NCI-H748 (cell line): ENCODE results near the gene SULT4A1.

Experiments used
- DNase-seq: peaks from one replicate; lab custom pipeline; 2025; ENCODE audit not compliant: unreplicated experiment; lab: John Stamatoyannopoulos, UW

SULT4A1 gene

DNA sequence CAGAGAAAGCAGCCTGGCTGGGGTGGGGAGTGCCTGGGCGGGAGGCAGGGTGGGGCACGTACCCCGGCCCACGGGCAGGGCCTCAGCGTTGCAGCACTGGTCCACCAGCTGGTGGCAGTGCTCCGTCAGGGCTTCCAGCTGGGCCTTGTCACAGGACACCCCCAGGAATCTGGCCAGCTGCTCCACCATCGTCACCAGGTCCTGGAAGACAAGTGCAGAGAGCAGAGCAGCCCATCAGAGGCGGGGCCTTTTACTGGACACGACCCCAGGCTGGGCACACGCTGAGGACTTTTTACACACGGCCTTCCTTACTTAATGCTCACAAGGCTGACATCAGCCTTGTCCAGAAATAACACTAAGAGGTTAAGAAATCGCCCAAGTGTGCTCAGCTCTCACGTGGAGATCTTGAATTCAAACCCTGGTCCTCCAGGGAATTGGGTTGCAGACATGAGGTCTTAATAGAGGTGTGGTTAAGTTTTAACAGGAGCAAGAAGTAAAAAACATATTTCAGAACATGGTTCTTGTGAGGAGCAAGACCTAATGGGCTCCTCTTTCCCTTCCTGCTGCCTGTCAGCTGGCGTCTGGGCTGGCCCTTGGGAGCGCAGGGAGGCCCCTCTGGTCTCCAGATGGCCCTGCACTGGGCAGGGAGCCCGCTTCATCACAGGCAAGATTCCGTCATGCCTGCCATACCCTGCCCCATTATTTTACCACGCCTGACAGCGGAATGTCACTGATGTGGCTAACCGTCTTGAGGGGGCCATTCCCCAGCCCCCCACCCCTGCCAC, 33.1 kb downstream of the SULT4A1 start:
- no peak for DNase-seq

DNA sequence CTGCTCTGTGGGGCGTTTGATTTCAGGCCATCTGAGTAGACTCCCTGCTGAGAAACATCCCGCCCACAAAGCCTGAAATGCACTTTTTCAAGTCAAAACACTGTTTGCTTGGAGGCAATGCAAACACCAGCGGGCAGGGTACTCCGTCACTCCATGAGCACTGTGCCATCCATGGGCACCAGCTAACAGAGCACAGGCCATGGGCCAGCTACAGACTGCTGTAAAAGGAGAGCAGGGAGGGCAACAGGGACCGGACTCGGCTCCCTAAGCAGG, 33.7 kb downstream of the SULT4A1 start:
- DNase-seq: no peak

DNA sequence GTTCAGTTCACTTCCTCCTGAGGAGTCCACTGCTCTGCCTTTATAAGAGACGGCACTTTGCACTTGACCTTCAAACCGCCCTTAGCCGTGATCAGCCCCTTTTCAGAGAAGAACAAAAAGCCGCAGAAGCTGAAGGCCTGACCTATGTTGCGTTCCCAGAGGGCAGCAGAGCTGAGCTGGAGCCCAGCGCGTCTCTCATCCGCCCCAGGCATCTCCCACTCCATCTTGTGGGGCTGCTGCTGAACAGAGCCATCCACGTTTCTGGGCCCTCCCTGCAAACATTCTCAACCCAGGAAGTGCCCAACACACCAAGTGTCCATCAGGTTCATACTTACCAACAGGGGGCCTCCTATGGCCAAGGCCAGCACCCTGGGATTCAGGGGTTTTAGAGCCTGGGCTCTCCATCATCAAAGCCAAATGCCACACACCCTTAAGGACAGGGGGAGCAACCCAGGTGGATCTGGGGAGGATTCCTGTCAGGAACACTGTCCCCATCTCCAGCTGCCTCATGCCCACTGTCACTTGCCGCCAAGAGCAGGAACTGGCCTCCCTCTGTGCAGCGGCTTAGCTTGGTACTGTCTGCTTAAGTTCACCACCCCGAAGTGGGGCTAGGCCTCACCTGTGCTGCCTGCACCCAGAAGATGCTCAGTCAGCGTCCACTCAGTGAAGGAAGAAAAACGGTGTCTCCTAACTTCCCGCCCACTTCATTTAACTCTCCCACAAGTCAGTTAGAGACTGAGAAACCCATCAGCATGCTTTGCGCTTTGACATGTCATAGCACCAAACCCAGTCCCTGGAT, 34.2 kb downstream of the SULT4A1 start:
- no peak for DNase-seq

DNA sequence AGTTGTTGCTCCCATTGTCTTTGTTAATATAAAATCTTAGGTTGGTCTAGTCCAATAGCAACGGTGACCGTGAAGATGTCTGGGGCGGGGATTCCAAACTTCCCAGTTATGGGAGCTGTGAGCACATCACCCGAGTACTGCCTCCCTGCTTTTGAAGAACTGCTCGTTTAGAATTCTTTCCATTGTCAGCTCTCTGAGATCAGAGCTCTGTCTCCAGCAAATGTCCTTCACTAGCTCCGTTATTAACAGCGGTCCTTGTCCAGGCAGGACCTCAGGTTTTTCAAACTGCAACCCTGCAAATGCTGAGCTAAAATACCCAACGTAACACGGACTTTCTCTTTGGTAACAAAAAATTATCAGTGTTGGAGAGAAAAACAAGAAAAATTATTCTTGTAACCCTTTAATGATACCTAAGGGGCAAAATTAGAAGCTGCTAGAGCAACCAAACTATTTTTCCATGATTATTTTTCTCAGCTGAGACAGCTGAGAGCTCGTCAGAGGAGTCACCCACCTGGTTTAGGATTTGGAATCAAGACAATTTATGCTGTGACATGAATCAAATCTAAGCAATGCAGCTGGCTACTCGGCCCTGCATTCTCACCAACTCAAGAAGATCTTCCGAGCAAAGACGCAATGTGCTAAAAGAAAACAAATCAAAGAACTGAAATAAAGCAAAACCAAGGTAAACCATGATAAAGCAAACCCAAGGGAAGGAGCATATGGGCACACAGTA, 35.1 kb downstream of the SULT4A1 start:
- no peak for DNase-seq

DNA sequence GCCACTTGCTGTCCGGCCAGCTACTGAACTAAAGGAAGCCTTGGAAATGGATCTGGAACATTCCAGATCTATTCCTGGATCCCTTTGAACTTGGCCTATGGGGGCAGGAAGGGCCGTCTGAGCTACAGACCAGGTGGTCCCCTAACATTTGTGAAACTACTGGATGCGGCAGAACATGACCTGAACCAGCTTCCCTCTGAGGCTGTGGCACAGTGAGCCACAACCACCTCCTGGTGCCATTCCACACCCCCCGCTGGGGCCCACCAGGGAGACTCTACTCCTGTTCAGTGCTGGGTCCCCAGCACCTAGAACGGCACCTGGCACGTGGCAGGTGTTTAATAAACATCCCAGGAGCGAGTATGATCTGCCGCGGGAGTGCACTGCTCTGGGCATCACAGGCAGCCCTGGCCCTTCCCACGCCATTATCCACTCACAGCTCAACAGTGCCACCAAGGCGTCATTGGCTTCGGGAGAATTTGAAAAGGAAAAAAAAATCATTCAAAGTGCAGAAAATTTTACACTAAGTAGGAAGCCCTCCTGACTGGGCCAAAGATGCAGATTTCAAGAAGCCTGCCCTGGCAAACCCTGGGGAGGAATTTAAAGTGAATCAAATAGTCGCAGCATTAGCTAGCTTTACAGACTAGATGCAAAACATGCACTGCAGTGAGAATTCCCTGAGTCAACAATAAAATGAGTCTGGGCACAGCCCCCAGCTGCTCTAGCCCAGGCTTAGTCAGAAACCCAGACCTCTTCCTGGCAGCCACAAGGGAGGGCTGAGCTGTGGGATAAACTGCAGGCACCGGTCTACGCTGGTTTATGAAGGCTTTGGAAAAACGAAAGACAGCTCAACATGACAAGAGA, 35.9 kb downstream of the SULT4A1 start:
- DNase-seq: no peak

DNA sequence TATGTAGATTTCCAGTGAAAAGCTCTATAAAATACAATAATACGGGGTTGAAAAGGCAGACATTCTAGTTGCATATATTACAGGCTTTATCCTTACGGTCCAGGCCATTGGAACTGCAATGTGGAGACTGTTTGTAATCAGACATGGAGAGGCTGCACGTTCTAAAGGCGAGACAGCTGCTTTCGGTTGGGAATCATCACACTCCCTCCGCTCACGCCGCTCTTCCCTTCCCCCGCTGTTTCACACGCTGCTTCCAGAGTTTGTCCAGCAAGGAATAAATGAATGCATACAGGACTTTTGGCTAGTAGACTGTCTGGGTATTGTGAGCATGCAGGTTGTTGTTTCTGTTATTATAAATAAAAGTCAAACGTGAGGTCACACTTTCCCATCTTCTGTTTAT, 36.7 kb downstream of the SULT4A1 start:
- no peak for DNase-seq

DNA sequence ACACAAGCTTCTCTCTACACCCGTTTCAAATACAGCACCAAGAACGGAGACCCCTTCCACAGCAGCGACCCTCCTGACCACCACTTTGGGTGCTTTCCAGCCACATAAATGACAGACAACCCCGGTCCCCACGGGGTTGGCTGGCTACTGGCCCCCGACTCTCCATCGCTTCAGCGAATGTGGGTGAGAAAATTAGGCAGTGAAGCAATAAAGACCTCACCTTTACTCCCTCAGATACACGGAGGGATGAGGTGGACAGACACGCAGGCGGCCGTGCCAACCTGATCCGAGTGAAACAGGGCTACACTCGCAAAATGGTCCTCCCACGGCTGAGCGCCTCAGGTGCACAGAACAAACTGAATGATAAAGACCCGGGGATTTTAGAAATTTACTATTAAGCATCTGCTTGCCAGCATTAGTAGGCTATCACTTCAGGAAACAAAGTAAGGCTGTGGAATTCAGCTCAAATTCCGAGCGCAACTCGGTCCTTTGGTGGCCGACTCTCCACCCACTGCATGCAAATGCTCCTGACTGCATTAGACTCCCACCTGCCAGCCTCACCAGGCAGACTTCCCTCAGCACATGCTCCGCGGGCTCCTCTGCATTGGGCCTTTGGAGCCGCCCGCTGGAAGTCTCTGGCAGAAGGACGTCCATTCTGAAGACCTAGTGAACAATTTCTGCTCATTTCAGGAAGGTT, 37.4 kb downstream of the SULT4A1 start:
- no peak for DNase-seq

DNA sequence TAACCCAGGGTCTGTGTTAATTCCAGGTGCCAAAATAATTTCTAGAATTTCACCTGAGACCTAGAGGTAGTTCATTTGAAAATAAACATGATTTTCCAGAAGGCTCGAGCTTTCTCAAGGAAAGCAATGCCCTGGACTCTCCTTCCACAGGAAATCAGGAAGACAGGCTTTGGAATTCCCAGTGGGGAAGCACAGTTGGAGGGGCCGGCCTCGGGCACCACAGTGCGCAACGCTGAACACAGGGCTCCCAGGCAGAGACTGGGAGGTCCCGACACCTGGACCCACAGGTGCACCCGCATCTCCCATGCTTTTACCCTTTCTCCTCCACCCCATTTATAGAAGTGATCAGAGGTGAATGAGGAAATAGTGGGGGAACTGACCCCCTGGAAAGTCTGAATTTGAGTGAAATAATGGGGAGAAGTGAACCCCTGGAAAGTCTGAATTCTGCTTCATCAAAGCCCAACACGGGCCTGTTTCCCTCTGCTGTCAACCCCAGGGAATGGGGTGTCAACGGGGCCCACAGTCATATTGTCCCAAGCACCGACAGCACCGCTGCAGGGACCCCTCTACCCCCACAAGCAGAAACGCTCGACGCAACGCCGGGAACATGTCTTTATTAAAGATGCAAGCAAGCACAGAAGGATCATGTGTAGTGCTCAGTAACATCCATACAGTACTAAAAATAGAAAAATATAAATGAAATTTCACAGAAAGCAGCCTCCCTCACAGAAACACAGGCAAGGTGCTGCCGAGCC, 38.2 kb downstream of the SULT4A1 start:
- DNase-seq: no peak

DNA sequence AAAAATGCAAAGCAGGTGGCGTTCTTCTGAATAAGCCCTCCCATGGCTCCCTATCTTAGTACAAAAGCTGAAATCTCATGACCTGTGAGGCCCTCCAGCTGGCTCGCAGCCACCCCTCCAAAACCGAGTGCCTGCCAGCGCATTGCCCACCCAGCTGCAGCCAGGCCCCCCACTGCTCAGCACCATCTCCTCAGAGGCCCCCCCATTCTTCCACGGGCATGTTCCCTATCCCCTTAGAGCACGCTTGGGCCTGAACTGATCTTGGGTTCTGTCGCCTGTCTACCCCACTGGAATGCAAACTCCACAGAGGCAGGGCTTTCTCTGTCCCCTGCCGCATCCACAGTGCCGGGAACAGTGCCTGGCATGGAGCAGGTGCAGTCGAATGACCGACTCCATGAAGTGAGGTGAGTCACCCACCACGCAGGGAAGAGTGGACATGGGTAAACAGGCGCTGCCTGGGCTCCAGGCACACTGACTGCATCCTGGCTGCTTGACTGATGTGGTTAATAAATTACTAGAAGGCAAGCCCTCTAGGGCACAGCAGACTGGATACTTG, 38.9 kb downstream of the SULT4A1 start:
- DNase-seq: no peak

DNA sequence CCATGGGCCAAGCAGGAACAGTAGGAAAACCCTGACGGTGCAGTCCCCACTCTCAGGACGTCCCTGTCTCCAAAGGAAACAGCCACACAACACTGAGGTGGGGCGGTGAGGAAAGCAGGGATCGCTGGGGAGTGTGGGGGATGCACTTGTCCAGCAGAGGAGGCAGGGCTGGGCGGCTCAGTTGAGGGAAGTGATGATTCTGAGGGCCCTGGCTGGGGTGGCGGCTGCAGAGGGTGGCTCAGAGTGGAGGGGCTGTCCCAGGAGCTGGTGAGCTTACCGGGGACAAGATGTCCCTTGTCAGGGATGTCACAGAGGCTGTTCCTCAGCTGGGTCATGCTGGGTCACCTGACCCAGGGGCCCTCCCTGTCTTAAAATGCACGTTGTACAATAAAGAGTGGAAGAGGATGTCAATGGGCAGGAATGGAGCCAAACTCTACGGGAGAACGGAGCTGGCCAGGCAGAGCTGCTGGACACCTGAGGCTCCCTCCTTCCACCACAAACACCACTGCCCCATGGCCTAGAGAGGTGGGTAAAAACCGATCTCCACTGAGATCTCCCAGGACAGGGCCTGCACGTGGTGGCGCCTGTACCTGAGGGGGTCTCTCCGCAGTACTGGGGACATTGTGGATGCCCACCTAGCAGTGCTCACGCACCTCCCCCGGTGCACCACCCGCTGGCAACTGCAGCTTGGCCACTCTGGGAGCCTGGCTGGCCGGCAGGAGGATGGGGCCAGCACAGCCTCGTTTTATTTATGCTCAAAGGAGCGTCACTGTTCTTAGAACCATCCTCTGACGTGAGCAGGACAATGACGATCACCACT, 40.5 kb downstream of the SULT4A1 start:
- no peak for DNase-seq

DNA sequence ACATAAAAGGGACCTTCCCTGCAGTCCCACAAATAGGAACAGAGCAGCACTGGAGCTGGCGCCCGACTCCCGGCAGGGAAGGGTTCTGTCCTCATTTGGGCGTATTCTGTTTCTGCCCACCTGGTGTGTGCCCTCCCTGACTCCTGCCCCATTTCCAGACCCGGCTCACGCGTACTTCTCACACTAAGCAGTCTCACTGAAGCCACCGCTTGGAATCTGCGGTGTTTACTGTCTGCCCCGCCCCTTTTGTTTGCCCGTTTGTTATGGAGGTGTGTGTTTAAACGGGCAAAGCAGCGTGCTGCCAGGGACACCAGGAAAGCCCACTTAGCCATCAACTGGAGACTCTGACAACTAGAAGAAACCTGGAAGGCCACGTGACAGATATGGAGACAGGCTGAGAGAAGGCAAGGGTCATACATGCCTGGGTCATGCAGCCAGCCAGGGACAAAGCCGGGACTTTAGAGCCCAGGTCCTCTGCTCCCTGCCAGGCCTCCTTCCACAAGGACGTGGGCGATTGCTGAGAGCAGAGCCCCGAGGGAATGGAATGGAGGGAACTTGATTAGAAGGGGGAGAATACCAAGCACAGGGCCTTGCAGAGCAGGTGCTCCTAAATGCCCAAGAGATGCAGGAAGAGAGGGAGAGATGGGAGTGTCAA, 41.5 kb downstream of the SULT4A1 start:
- peak; percentile 81 for DNase-seq

DNA sequence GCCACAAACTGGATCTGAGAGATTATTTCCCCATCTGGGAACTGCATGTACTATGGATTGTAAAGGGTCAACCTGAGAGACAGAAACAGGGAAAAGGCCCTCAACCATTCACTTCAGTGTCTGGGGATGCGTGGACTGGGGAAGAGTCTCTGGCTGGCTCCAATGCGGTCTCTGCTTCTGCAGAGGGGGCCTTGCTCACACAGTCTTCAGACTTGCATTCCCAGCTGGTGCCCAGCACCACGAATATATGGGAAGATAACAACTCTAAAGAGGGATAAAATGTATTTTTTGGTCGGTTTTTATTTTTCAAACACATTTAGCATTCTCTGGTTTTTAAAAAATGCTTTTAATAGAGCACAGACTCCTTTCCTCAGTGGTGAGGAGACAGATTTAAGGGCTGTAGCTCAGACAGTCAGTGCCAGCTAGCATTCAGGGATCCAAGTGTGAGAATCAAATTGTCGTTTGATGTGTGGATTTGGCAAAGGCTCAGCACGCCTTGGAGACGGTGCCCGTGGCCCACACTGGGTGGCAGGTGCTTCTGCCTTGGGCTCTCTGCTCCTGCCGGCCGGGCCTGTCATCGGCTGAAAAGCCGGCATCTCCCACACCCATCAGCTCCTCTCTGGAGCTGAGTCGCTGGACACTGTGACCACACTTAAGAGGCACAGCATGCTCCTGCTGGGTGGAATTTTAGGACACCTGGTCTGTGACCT, 42.2 kb downstream of the SULT4A1 start:
- no peak for DNase-seq

DNA sequence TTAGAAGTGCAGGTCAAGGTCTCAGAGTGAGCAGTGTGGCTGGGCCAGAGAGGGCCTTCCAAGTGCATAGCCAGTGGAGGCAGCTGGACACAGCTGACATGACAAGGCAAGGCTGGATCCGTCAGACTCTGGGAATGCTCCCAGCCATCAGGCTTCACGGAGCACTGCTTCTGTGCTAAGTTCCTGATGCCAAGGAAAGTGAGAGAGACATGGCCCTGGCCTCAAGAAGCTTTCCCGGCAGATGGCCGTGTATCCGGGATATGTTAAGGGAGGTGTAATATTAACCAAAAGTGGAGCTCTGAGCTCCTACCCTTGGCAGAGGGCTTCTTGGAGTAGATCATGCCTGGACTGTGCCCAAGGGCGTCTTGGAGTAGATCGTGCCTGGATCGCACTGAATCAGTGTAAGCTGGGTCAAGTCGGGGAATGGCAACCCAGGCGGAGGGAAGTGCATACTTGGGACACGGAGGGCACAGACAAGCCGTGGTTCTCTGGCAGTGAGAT, 42.8 kb downstream of the SULT4A1 start:
- no peak for DNase-seq

DNA sequence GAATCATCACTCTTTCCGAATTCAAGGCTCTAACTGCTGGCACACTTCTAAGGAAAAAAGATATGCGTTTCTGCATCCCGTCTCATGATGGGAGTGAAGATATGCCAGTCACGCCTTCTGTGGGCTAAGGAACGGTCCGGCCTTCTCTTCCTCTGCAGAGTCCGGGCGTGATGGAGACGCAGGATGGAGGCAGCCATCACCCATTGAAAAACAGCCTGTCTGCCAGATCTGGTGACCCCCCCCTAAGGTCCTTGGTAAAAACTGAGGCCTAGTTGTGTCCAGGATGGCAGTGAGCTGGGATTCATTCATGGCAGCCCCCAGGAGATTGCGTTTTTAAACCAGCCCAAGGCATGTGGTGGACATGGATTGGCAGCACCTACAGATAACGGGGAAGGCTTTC, 43.3 kb downstream of the SULT4A1 start:
- no peak for DNase-seq

DNA sequence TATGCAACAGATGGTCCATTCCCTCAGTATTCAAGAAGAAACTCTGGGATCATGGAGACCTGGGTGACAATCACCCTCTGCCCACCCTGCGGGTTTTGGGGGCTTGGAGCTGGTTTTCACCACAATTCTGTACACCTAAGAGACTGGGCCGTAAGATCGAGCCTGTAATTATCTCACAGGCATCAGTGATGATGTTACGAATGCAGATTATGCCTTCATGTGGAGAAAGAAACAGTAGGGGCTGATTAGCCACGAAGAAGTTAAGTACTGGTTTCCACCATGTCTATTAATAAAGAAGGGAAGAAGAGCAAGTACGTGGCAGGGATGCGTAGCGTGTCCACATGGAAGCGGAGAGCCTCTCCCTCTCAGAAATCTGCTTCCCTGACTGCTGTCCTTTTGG, 44.9 kb downstream of the SULT4A1 start:
- DNase-seq: no peak

DNA sequence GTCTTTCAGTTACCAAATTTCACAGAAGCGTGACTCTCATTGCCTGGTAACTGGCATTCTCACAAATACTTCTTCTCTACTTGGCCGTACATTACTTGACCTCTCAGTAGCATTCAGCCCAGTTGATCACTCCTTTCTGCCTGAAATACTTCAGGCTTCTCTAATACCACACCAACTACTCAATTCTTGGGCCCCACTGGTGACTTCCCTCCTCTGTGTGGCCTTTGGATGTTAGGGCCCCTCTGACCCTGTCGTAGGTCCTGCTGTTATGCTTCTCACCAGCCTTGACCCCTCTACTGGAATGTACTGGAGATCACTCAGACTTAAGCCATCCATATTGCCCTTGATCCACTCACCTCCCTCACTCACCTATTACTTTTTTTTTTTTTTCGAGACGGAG, 48.0 kb downstream of the SULT4A1 start:
- DNase-seq: no peak

DNA sequence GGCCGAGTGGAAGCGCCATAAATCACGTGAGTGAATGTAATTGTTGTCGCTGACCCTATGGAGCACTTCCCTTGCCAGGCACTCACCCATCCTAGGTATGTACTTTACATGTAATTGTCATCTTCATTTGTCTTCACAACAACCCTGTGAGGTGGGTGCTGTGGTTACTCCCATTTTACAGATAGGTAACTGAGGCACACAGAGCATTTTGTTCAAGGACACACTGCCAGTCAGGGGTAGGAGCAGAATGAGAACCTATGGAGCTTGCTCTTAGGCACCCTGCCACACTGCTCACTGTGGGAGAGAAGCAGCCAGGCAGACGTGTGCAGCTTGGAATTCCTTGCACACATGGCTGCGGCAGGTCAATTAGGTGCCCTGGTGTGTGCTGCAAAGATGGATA, 49.4 kb downstream of the SULT4A1 start:
- no peak for DNase-seq
